NCI-H2227 (cell line): Measurements from ENCODE around the gene BEST1.
"Not testable (repeated sequence)": the region's sequence is repeated elsewhere in the genome, so short reads cannot be mapped to it uniquely, and the experiment has no call there.

Source experiments
- DNase-seq: peaks from one replicate; lab custom pipeline; 2025; ENCODE audit not compliant: unreplicated experiment; lab: John Stamatoyannopoulos, UW

The BEST1 gene

DNA sequence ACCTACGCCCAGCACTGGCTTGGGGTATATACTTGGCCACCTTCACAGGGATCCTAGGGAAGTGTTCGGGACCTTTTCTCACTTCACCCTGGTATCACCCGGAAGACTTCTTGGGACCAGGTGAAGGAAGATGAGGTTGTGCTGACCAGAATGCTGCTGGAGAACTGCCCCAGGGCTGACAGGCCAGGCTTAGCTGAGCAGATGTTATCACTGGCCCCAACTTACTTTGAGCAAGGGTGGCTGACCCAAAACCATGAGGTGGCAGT, 12.8 kb downstream of the BEST1 start:
- no peak for DNase-seq

- DNase-seq, result no peak
These were observed 13.3 kb downstream of the BEST1 start for GRCh38 chr11:61963282-61964057.

DNA sequence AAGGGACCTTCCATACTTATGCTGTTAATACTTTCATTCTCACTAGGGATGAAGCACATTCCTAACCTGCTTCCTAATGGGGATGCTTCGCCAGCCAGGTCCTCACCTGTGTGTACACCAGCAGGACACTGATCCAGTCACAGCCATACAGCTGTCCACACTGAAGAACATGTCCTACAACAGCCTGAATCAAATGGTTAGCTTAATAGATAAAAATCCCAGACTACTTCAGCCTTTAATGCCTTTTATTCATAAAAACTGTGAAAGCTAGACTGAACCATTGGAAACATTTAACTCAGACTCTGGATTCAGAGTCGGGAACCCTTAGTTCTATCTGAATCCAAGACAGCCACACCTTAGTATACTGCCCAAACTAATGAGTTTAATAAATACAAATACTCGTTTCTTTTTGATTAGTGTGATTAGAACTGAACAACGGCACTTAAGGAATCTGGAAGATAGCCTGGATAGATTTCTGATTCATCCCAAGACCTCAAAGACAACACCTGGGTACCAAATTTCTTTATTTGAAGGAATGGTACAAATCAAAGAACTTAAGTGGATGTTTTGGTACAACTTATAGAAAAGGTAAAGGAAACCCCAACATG, 14.0 kb downstream of the BEST1 start:
- DNase-seq, result no peak

DNA sequence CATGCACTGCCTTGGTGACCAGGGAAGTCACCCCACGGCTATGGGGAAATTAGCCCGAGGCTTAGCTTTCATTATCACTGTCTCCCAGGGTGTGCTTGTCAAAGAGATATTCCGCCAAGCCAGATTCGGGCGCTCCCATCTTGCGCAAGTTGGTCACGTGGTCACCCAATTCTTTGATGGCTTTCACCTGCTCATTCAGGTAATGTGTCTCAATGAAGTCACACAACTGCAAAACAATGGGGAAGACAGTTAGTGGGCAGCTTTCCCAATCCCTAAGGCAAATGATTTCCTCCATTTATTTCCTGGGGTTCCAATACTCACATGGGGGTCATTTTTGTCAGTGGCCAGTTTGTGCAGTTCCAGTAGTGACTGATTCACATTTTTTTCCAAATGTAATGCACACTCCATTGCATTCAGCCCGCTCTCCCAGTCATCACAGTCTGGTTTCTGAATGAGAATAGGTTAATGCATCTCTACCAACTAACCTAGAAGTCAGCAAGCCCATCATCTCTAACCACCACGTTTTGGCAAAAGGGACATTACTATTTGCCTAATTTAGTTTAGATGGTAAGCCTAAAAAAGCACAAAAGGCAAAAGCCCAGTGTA, 14.6 kb downstream of the BEST1 start:
- not testable (repeated sequence) for DNase-seq

GRCh38 chr11:61966734-61967115, 16.6 kb downstream of the BEST1 start:
- no peak for DNase-seq

GRCh38 chr11:61967116-61967923, 17.2 kb downstream of the BEST1 start, which contains the start of gene FTH1:
Gene FTH1, minus strand, starts transcription at chr11:61967634. Its CDS starts 209 bp downstream, at chr11:61967425.
- peak; percentile 96 for DNase-seq

DNA sequence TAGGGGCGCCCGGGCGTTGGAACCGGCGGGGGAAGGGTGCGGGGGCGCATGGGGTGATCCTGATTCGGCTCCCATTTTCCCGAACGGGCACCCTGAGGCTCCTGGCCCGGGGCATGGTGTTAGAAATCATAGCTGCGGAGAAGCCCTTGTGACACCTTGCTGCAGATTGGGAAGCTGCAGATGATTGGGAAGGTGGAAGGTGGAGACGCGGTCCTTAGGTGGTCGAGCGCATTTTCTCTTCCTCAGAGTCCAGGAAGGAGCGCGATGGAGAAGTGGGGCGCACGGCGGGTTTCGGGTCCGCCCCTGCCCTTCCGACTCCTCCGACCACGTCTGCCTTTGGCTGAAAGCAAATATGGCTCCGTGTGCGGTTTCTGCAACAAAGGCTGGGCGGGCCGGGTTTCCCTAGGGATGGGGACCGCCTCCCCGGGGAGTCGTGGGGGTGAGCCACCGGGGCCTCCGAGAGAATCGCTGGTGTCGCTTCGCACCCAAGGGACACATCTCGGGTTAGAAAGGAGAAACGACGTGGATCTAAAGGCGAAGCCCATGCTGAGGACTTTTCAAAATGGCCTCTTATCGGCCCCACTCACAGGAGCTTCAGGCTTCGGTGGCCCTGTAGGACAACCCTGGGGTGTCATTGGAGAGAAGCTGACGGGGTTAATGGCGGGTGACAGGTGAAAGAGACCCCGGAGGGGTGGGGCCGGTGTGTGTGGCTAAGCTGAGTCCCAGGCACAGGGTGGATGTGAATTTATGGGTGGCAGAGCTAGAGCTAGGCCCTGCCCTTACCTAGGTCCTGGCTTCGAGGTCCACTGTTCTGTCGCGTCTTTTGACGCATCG, 18.0 kb downstream of the BEST1 start:
- peak; percentile 66 for DNase-seq

- DNase-seq, result no peak
These were observed 18.7 kb downstream of the BEST1 start for GRCh38 chr11:61968758-61969390.

DNA sequence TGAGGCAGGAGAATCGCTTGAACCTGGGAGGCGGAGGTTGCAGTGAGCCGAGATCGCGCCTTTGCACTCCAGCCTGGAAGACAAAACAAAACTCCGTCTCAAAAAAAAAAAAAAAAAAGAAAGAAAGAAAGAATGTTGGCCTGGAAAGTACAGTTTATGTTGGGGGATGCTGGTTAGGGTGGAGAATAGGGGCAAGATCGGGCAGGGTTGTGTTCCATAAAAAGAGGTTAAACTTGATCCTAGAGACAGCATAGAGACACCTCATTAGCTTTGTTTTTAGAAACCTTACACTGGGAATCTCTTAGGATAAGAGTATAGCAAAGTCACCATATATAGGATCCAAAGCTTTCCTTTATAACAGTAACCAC, 19.2 kb downstream of the BEST1 start:
- DNase-seq, result no peak

GRCh38 chr11:61969838-61970662, 19.9 kb downstream of the BEST1 start:
- no peak for DNase-seq

DNA sequence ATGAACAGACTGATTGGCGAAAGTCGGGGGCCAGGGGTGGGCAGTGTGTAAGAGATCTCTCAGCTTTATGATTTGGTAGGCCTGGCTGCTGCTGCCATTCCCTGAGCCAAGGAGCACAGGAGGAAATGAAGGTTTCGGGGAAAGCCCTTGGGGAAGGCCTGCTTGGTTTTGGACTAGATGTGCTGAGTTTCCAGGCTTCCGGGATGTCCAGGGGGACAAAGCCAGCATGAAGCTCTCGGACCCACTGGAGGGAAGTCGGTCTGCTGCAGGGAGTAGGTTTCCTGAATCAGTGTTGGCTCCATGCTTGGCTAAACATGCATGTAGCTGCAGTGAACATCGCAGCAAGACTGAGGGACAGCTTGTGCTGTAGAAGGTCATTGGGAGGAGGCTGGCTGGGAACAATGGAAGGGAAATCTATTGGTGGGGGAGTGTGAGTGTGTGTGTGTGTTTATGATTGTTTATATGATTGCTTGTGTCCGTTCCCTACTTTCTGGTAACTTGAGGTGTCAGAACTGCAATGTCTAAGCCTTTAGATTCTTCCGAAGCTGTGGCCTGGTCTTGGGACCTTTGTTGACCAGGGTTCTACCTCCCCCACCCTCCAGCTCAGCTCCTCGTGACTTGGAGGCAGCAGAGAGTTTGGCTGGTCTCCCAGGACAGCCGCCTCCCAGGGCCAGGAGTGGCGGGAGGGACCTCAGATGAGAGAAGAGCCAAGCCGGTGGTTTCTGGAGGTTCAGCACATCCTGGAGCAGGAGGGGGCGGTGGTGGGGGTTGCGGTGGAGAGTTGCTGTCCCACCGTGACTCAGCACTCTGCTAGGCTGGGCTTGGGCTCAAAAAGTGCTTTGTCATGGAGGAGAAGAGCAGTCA, 21.3 kb downstream of the BEST1 start:
- DNase-seq, result peak; percentile 86

DNA sequence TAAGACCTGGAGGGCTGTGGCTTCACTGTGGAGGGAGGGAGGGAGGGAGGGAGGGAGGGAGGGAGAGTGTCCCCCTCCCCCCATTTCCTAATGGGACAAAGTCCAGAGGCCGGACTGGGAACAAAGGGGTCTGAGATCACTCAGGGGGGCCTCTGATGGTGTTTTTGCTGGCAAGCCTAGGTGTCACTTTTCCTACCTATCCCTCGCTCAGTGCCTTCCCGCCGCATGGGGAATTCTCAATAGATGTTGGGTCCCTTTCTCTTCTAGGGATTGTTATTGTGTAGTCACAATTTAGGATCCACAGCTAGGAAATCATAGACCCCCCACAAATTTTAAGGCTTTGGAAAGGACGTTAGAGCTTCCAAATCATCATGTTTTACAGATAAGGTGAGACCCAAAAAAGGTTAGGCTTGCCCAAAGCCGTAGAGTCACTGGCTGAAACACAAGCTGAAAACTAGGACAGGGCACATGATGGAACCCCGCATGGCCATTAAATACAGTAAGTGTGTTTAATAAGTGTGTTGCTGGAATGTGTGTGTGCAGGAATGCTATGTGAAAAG, 22.0 kb downstream of the BEST1 start:
- no peak for DNase-seq

DNA sequence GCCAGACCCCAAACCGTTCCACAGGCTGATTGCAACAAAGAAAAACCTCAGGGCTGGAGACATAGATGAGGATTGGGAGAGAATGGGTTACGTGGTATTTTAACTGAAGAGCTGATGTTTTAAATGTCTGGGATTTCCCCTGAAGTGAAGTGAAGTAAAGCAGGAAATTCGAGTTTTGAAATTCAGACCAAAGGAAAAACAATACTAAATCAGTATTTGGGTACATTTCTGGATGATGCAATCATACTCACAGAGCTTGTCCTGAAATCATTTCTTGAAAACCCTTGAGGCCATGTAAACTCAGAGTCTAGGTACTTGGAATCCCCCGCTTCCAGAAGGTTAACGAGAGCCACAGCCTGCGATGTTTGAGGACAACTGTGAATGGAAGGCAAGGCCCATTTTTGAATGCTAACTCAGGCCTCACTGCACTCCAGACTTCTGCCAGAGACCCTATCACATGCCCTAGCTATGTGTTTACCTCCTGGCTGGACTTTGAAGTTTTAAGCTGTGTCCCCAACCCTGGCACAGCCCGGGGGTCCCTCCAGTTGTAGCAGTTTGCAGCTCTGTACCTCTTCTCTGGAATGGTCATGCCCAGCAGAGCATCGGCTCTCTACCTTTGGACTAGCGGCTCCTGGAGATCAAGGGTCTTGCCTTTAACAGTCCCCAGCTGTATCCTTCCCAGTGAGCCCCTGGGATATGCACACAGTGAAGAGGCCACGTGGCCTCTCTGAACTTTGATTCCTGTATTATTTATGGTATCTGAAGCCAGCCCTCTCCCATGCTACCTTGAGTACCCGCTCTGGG, 22.7 kb downstream of the BEST1 start:
- no peak for DNase-seq

GRCh38 chr11:61973476-61974162, 23.5 kb downstream of the BEST1 start:
- DNase-seq, result no peak

DNA sequence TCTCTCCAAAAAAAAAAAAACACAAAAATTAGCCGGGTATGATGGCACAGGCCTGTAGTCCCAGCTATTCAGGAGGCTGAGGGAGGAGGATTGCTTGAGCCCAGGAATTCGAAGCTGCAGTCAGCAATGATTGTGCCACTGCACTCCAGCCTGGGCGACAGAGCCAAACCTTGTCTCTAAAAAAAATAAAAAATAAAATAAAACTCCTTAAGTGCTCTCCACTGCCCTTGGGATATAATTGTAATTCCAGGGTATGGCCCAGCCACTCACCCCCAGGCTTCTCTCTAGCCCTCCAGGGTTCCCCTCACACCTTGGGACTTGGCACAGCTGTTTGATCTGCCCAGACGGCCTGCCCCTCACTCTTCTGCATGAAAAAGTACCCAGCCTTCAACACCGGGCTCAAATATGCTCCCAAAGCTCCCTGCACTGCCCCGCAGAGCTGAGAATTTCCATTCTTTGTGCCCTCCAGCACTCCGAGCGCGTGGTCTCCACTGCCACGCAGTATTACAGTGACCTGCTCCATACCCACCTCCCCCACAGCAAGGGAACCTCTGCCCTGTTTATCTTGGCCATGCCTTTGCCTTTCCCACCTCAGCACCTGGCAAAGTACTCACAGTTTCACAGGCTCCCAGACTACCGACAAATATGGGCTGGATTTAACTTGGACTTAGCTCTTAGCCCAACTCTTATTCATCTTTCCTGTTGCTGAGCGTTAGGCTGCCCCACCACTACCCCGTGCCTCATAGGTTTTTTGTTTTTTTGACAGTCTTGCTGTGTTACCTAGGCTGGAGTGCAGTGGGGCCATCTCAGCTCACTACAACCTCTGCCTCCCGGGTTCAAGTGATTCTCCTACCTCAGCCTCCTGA, 24.8 kb downstream of the BEST1 start:
- DNase-seq, result no peak
